NOMO-1 treated with DMSO at 0.1 percent for 48 hours (cell line): ENCODE results near the gene DAAM1.
A peak's percentile ranks its signal among the peaks of the same experiment; 100 is the strongest.

ENCODE experiments used
- DNase-seq: peaks from one replicate; lab custom pipeline; 2025; ENCODE audit not compliant: unreplicated experiment; lab: John Stamatoyannopoulos, UW

DAAM1 gene

GRCh38 chr14:59358102-59358501 is 169.6 kb downstream of the DAAM1 start:
- DNase-seq, result peak; percentile 47

DNA sequence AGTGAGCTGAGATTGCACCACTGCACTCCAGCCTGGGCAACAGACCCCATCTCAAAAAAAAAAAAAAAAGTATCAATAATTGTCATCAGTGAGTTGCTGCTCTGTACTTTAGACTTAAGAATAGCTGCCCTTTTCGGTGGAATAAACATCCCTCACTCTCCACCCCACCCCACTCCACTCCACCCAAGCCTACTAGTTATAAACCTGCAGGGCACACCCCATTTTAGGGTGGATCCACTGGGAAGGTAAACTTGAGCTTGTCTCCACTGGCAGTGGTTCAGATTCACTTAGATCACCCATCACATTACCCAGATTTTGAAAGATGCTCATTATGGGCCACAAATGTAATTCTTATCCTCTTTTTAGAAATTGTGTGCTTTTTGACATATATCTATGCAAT is 170.3 kb downstream of the DAAM1 start:
- no peak for DNase-seq

- DNase-seq, result peak; percentile 54
Measured at GRCh38 chr14:59359431-59360124, 171.1 kb downstream of the DAAM1 start.

GRCh38 chr14:59360233-59360632 is 171.8 kb downstream of the DAAM1 start:
- DNase-seq, result no peak

- peak; percentile 85 for DNase-seq
Measured at GRCh38 chr14:59360923-59361794, 172.7 kb downstream of the DAAM1 start.

DNA sequence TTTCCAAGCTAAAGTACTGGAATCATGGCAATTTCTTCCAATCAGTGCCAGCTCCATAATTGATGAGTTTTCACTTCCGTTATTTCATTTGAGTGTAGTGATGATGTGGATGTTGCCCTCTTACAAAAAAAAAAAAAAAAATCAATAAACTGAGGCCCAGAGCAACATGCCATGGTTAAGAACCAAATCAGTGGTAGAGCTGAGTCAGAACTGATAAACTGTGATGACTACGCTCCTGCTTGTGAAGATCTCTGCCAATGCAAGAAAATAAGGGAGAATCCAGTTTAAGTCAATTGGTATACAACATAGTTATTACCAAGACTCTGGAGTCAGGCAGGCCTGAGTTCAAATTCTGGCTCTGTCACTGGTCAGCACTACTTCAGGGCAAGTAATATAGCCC is 174.0 kb downstream of the DAAM1 start:
- no peak for DNase-seq

- DNase-seq, result no peak
Measured at GRCh38 chr14:59363531-59364226, 175.2 kb downstream of the DAAM1 start.

GRCh38 chr14:59370158-59370742 is 181.8 kb downstream of the DAAM1 start:
- DNase-seq, result no peak

DNA sequence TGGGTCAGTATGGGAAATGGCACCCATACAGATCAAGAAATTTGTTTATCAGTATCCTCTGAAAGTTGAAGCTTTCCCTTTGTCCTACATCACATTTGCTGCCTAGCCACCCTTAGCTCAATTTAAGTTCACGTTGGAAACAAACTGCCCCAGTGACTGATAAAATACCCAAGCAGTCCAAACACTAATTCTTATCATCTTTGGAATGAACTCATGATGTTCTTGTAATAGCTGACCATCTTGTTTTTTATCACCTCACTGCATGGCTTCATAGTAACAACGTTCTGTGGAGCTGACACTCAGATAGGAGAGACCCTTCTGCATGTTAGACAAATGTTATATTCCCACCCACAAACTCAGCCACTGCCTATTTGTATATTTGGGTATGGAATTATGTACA is 183.3 kb downstream of the DAAM1 start:
- no peak for DNase-seq

DNA sequence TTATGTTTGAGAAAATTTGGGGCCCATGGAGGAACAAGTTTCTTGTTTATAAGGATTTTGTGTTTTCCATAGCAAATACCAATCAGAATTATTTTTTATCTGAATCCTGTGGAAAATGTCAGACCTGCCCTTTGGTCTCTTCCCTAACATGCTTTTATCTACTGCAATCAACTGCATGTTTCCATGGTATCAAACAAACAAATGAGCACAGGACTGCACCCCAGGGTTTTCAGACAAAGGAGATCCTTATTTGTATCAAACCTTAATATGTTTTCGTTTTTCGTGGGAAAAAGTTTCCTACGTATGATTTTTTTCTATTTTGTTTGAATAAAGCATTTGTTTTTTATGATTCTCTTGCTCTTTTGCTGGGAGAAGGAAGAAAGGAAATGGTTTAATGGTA is 185.6 kb downstream of the DAAM1 start:
- no peak for DNase-seq

DNA sequence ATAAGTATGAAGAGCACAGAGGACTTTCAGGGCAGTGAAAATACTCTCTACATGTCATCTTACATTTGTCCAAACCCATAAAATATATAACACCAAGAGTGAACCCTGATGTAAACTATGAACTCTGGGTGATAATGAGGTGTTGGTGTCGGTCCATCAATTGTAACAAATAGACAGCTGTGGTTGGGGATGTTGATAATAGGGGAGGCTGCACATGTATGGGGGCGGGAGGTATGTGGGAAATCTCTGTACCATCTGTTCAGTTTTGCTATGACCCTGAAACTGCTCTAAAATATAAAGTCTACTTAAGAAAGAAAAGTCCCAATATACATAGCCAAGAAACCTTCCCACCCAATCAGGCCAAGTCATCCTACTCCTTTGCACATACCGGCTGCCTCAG is 188.2 kb downstream of the DAAM1 start:
- DNase-seq, result no peak

GRCh38 chr14:59377491-59377890 is 189.0 kb downstream of the DAAM1 start:
- no peak for DNase-seq

- peak; percentile 18 for DNase-seq
Measured at GRCh38 chr14:59377991-59378601, 189.6 kb downstream of the DAAM1 start.

DNA sequence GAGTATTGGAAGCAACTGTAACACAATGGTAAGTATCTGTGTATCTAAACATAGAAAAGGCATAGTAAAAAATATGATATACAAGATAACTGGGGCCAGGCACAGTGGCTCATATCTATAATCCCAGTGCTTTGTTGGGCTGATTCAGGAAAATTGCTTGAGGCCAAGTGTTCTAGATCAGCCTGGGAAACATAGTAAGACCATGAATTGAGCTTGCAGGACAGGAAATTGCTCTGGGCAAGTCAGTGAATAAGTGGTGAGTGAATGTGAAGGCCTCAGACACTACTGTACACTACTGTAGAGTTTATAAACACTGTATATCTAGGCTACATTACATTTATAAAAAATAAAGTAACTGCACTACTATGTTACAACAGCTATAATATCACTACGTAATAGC is 201.5 kb downstream of the DAAM1 start:
- DNase-seq, result no peak

- no peak for DNase-seq
Measured at GRCh38 chr14:59391388-59391787, 202.9 kb downstream of the DAAM1 start.

- no peak for DNase-seq
Measured at GRCh38 chr14:59394268-59394667, 205.8 kb downstream of the DAAM1 start.

DNA sequence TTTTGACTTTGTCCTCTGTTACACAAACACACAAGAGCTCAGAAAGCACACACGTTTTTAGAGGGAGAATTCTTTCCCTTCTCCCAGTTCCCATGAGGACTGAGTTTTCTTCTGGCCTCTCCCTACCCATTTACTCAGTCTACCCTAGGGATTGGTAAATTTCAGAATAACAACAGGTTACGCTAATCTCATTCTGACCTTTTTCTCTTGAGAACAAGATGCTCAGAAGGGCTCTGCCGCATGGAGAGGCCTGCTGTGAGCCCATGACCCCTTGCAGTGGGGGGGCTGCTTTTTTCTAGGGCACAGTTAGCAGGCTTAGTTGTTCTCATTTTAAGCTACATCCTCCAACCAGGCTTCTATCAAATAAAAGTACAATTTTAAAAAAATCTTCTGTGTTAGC is 207.2 kb downstream of the DAAM1 start:
- no peak for DNase-seq

GRCh38 chr14:59398841-59399240 is 210.4 kb downstream of the DAAM1 start:
- DNase-seq, result peak; percentile 69

DNA sequence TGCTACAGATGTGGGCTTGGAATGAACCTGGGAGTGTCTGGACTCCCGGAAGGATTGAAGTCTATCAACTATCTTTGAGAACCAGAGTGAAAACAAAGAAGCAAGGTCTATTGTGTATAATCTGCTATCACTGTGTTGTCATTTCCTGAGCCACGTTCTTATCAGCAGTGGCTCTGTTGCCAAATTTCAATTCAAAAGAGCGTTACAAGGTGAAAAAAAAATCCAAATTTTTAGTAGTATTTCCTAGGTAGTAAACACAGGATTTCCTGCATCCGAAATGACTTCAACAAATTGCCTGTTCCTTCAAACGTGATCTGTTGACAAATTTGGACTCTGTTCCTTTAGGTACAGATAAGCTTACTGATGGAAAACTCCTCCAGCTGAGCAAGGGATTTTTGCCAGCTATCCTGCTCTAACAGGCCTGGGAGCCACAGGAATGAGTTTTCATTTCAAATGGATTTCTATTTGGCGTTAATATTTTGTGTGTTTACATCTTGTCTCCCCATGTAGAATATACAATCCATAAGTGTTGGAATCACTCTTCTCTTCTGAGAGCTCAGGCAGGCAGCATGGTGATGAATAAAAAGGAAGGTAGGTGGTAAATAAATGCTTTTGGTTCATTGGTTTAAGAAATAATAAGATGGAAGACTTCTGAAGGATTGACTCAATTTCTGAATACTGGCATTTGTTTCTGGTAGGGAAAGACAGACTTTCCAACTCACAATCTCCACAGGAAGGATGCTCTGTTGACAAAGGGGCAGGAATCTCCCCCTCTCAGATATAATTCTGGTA is 218.2 kb downstream of the DAAM1 start:
- no peak for DNase-seq
